Thymus (tissue), 11 donors: ENCODE measurements around the gene RCOR1. TPM values are rescaled to one million over a fixed set of nuclear protein-coding genes. Genes with fewer than 3 reads are reported as not detected.

Source experiments
- DNase-seq, 9 donors: peaks; one replicate each; pipeline ENCODE4 v3.0.0-alpha.2; 2013; ENCODE audit warnings: low spot score in 9 of 9, low read depth in 6 of 9, missing footprints in 1 of 9
- H3K27ac ChIP-seq, 2 donors: one replicate each; pipeline ENCODE4 v1.5.1; 2013; ENCODE audit warnings: control low read depth in 1 of 2, low read depth in 1 of 2, low read length in 1 of 2, mild to moderate bottlenecking in 1 of 2, moderate library complexity in 1 of 2
- H3K27me3 ChIP-seq, 2 donors: one replicate each; pipeline ENCODE4 v1.5.1; 2013; ENCODE audit warnings: low read length in 1 of 2; ENCODE audit not compliant: control insufficient read depth in 2 of 2, insufficient read depth in 1 of 2
- H3K36me3 ChIP-seq, 2 donors: one replicate each; pipeline ENCODE4 v1.5.1; 2013; ENCODE audit warnings: low read length in 1 of 2, mild to moderate bottlenecking in 1 of 2, moderate library complexity in 1 of 2; ENCODE audit not compliant: control insufficient read depth in 2 of 2, insufficient read depth in 2 of 2
- H3K4me1 ChIP-seq, 2 donors: one replicate each; pipeline ENCODE4 v1.5.1; 2013; ENCODE audit warnings: low read length in 2 of 2; ENCODE audit not compliant: control insufficient read depth in 2 of 2, insufficient read depth in 2 of 2
- H3K4me3 ChIP-seq, 2 donors: one replicate each; pipeline ENCODE4 v1.5.1; 2013; ENCODE audit warnings: low read length in 2 of 2, control low read depth in 1 of 2, mild to moderate bottlenecking in 1 of 2
- H3K9me3 ChIP-seq, 2 donors: one replicate each; pipeline ENCODE4 v1.5.1; 2013; ENCODE audit warnings: low read length in 1 of 2, mild to moderate bottlenecking in 1 of 2; ENCODE audit not compliant: control insufficient read depth in 2 of 2, insufficient read depth in 1 of 2
- WGBS: extraction: QIAGEN DNeasy Blood & Tissue Kit; methylation state at CpG from one replicate; pipeline ENCODE4 v1.1.7; 2013; 5-methylcytosine and 5-hydroxymethylcytosine counted together
- polyA plus RNA-seq: library from polyadenylated mRNA; stranded (reverse); fragments of 200-250 nt; gene quantifications from one replicate; pipeline ENCODE4 v1.2.3, GENCODE V29; 2013
- total RNA-seq: library from RNA; stranded (reverse); fragments of 120-200 nt; gene quantifications from one replicate; pipeline ENCODE4 v1.2.4, GENCODE V29; 2013
- donor health status: healthy.

The RCOR1 gene
- total and polyA plus RNA-seq, 2 donors = 9.2 to 9.7 TPM

GRCh38 chr14:102733326-102733725 is 140.9 kb downstream of the RCOR1 start:
- no peaks in the 10 kb centered on the region for H3K27me3 ChIP-seq
- no peaks in the 10 kb centered on the region for H3K4me1 ChIP-seq
- H3K4me3 ChIP-seq = no peak overlapping the region
- WGBS = 88% methylated on average over 11 of the region's 11 CpGs
- H3K27ac ChIP-seq = no peak overlapping the region
- H3K36me3 ChIP-seq = peaks cover 15 to 19% of the 10 kb centered on the region in 2 donors
- DNase-seq = no peak
- no peaks in the 10 kb centered on the region for H3K9me3 ChIP-seq

GRCh38 chr14:102734436-102734835 is 142.0 kb downstream of the RCOR1 start:
- H3K9me3 ChIP-seq = no peaks in the 10 kb centered on the region
- peaks cover 12 to 13% of the 10 kb centered on the region in 2 donors for H3K36me3 ChIP-seq
- no peaks in the 10 kb centered on the region for H3K4me1 ChIP-seq
- H3K4me3 ChIP-seq = no peak overlapping the region
- WGBS = 98% methylated on average over 12 of the region's 12 CpGs
- DNase-seq = no peak
- no peaks in the 10 kb centered on the region for H3K27me3 ChIP-seq
- no peak overlapping the region for H3K27ac ChIP-seq

- Histone ChIP-seq H3K27ac (no peak overlapping the region), H3K9me3 (peaks cover 2 to 22% of the 10 kb centered on the region in 2 donors), H3K27me3 (no peaks in the 10 kb centered on the region), H3K36me3 (peaks cover 4 to 13% of the 10 kb centered on the region in 2 donors), H3K4me1 (no peaks in the 10 kb centered on the region), H3K4me3 (no peak overlapping the region)
- DNase-seq = no peak
- 95% methylated on average over 3 of the region's 3 CpGs for WGBS
These were observed 144.5 kb downstream of the RCOR1 start for GRCh38 chr14:102736956-102737355.

- WGBS = 97% methylated on average over 18 of the region's 18 CpGs
- Histone ChIP-seq H3K4me1 (no peaks in the 10 kb centered on the region), H3K4me3 (no peak overlapping the region), H3K9me3 (peaks cover 2 to 28% of the 10 kb centered on the region in 2 donors), H3K27ac (no peak overlapping the region), H3K36me3 (peaks cover 2 to 13% of the 10 kb centered on the region in 2 donors), H3K27me3 (no peaks in the 10 kb centered on the region)
- DNase-seq = no peak
These were observed 145.2 kb downstream of the RCOR1 start for GRCh38 chr14:102737402-102738372.

- H3K9me3 ChIP-seq = peaks cover 2 to 31% of the 10 kb centered on the region in 2 donors
- no peak for DNase-seq
- H3K27ac ChIP-seq = no peak overlapping the region
- no peaks in the 10 kb centered on the region for H3K27me3 ChIP-seq
- peaks cover 2 to 6% of the 10 kb centered on the region in 2 donors for H3K36me3 ChIP-seq
- WGBS = 96% methylated on average over 11 of the region's 11 CpGs
- H3K4me1 ChIP-seq = no peaks in the 10 kb centered on the region
- H3K4me3 ChIP-seq = no peak overlapping the region
These were observed 146.1 kb downstream of the RCOR1 start for GRCh38 chr14:102738373-102739189.

GRCh38 chr14:102739190-102739469 is 146.7 kb downstream of the RCOR1 start:
- H3K9me3 ChIP-seq = peaks cover 2 to 34% of the 10 kb centered on the region in 2 donors
- no peaks in the 10 kb centered on the region for H3K27me3 ChIP-seq
- H3K4me1 ChIP-seq = no peaks in the 10 kb centered on the region
- DNase-seq = no peak
- 97% methylated on average over 3 of the region's 3 CpGs for WGBS
- no peak overlapping the region for H3K27ac ChIP-seq
- no peak overlapping the region for H3K4me3 ChIP-seq
- peaks cover 2 to 3% of the 10 kb centered on the region in 2 donors for H3K36me3 ChIP-seq

- Histone ChIP-seq H3K27ac (no peak overlapping the region), H3K4me3 (no peak overlapping the region), H3K36me3 (peaks cover 0 to 3% of the 10 kb centered on the region in 2 donors), H3K27me3 (no peaks in the 10 kb centered on the region), H3K4me1 (no peaks in the 10 kb centered on the region), H3K9me3 (peaks cover 0 to 13% of the 10 kb centered on the region in 2 donors)
- 97% methylated on average over 28 of the region's 28 CpGs for WGBS
- no peak for DNase-seq
These were observed 154.4 kb downstream of the RCOR1 start for GRCh38 chr14:102746634-102747438.

GRCh38 chr14:102748806-102749205 is 156.4 kb downstream of the RCOR1 start:
- Histone ChIP-seq H3K9me3 (peaks cover 0 to under 1% of the 10 kb centered on the region in 2 donors), H3K27ac (no peak overlapping the region), H3K4me1 (no peaks in the 10 kb centered on the region), H3K36me3 (peaks cover 0 to 3% of the 10 kb centered on the region in 2 donors), H3K27me3 (no peaks in the 10 kb centered on the region), H3K4me3 (no peak overlapping the region)
- no peak for DNase-seq
- 98% methylated on average over 8 of the region's 8 CpGs for WGBS
